Caco-2 (cell line): ENCODE measurements around the gene HOXB3. TPM values are rescaled to one million over a fixed set of nuclear protein-coding genes. Genes with fewer than 3 reads are reported as not detected.

Experiments
- BruUV-seq: library from RNA; stranded (reverse); fragments of 400-500 nt; replicated peaks from 2 replicates; lab custom pipeline; 2021; lab: Mats Ljungman, UMichigan
- CTCF ChIA-PET: fragments of 300-600 bp; sonication (Branson Sonifier 250); formaldehyde crosslinking; loops from one replicate; lab custom pipeline; 2022; ENCODE audit warnings: antibody characterized with exemption; lab: Charles Lee
- POLR2A ChIA-PET: fragments of 300-600 bp; sonication (Branson Sonifier 250); formaldehyde crosslinking; loops from one replicate; lab custom pipeline; 2022; ENCODE audit warnings: antibody characterized with exemption; lab: Charles Lee
- DNase-seq, 2 experiments: peaks; one replicate each; pipeline versions ENCODE4 v3.0.0 to v3.0.0-alpha.2; 2020 to 2022
- H3K27me3 ChIP-seq: replicated peaks from 2 replicates; pipeline ENCODE4 v1.6.0; 2011; ENCODE audit warnings: low read length; ENCODE audit not compliant: control insufficient read depth, insufficient read depth
- H3K36me3 ChIP-seq: 2 replicates; pipeline ENCODE4 v1.5.1; 2011; ENCODE audit warnings: low read length; ENCODE audit not compliant: control insufficient read depth, insufficient read depth
- H3K4me1 ChIP-seq: fragments of 250-450 bp; sonication (Bioruptor Pico); 2 replicates; pipeline ENCODE4 v1.5.1; 2020; ENCODE audit warnings: mild to moderate bottlenecking
- H3K4me3 ChIP-seq: 2 replicates; pipeline ENCODE4 v1.5.1; 2011; ENCODE audit warnings: low read depth, mild to moderate bottlenecking, control low read depth, low read length
- H3K9me3 ChIP-seq: fragments of 250-450 bp; sonication (Bioruptor Pico); 2 replicates; pipeline ENCODE4 v1.5.1; 2020; ENCODE audit warnings: mild to moderate bottlenecking, moderate library complexity
- H3K27ac Mint-ChIP-seq: one replicate; pipeline ENCODE4 v1.8.0; 2022; ENCODE audit warnings: mixed read lengths; ENCODE audit not compliant: unreplicated experiment
- H3K27me3 Mint-ChIP-seq: one replicate; pipeline ENCODE4 v1.8.0; 2022; ENCODE audit warnings: mixed read lengths; ENCODE audit not compliant: insufficient read depth, unreplicated experiment
- H3K36me3 Mint-ChIP-seq: one replicate; pipeline ENCODE4 v1.8.0; 2022; ENCODE audit warnings: mild to moderate bottlenecking, mixed read lengths; ENCODE audit not compliant: insufficient read depth, unreplicated experiment
- H3K4me1 Mint-ChIP-seq: one replicate; pipeline ENCODE4 v1.8.0; 2022; ENCODE audit warnings: low read depth, mixed read lengths; ENCODE audit not compliant: unreplicated experiment
- H3K4me3 Mint-ChIP-seq: one replicate; pipeline ENCODE4 v1.8.0; 2022; ENCODE audit warnings: mild to moderate bottlenecking, moderate library complexity, mixed read lengths; ENCODE audit not compliant: unreplicated experiment
- H3K9me3 Mint-ChIP-seq: one replicate; pipeline ENCODE4 v1.8.0; 2022; ENCODE audit warnings: mixed read lengths; ENCODE audit not compliant: unreplicated experiment
- CTCF ChIP-seq, 2 experiments: fragments of 200-600 bp in 1 of 2; IDR thresholded peaks; 1 replicate in 1 of 2; 2 replicates in 1 of 2; pipeline versions ENCODE4 v1.5.1 to v1.8.0; 2011 to 2022; ENCODE audit warnings: antibody characterized with exemption in 1 of 2, control low read depth in 1 of 2, inconsistent platforms in 1 of 2, low read depth in 1 of 2, low read length in 1 of 2, mild to moderate bottlenecking in 1 of 2, moderate library complexity in 1 of 2; ENCODE audit not compliant: insufficient read depth in 1 of 2, severe bottlenecking in 1 of 2, unreplicated experiment in 1 of 2
- intact Hi-C: fragments of 100-400 bp; cut with micrococcal nuclease; formaldehyde crosslinking; loops from one replicate; pipeline ENCODE4 v1.10.0; 2022; ENCODE audit not compliant: unreplicated experiment
- total RNA-seq: library from RNA; stranded (reverse); gene quantifications from 2 replicates; pipeline ENCODE4 v1.2.3, GENCODE V29; 2022

The HOXB3 gene
- total RNA-seq, 1 experiment from 2014 or later, result 7.2 TPM

GRCh38 chr17:48587276-48588073, 2.6 kb downstream of the HOXB3 start:
- no peak for TF ChIP-seq CTCF (IDR thresholded peaks at IDR 0.05; ENCODE audit: insufficient read depth in 1 of 2, low read depth in 1 of 2, low read length in 1 of 2, severe bottlenecking in 1 of 2, unreplicated experiment in 1 of 2)
- Mint-ChIP-seq H3K9me3 (no peaks in the 10 kb centered on the region), H3K4me3 (no peak overlapping the region), H3K4me1 (peaks cover 22% of the 10 kb centered on the region), H3K27ac (no peak overlapping the region), H3K36me3 (no peaks in the 10 kb centered on the region), H3K27me3 (peaks cover 37% of the 10 kb centered on the region)
- ChIA-PET POLR2A (no interaction called here), CTCF (interaction anchor here (0.6 to 2.8 kb wide), 9 partner anchors 9 to 252 kb away, joined by 3 to 13 read pairs (median 3); no protein-coding TSS in a partner anchor)
- no peak for DNase-seq
- Histone ChIP-seq H3K36me3 (no peaks in the 10 kb centered on the region), H3K4me3 (no peak overlapping the region), H3K27me3 (peaks cover 12% of the 10 kb centered on the region), H3K9me3 (no peaks in the 10 kb centered on the region), H3K4me1 (peaks cover 21% of the 10 kb centered on the region)
- no TSS peak for BruUV-seq
- intact Hi-C loops, result no loop called here

DNA sequence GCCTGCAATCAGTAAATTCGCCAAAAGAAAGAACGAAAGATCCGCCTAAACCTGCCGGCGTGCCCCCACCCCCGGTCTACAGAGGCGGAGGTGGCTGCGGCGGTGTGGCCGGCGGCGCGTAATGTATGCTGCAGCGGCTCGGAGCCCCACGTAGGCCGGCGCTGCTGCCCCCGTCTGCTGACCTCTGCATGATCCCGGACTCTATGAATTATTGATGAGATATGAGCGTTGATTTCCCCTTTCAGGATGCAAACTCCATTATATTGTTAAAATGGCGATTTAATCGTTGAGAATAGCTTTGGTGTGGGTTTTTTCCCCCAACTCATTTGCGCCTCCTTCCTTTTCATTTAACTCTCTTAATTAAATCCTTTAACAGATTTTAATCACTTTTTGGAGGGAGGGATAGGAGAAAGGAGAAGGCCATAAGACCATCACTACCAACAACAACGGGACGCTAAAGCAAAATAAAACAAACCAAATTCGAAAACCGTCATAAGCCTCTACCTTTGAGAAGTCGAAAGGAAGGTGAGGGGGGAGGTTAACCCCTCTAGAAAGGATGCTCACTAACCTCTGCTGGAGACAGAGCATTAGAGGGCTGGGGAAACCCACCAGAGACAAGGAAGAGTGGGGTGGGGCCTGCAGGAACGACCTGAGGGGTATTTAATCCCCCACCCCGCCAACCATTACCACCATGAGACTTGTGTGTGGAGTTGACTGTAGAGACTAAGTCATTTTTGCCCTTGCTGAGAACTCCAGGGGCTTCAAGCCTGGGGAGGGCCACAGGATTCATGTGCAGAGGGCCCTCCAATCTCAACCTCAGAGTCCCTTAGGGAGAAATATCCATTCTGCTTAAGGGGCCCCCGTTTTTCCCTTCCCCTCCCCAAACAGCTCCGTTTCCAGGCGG, 3.4 kb downstream of the HOXB3 start:
- no peak for DNase-seq
- Mint-ChIP-seq H3K36me3 (no peaks in the 10 kb centered on the region), H3K27me3 (peaks cover 37% of the 10 kb centered on the region), H3K4me1 (peaks cover 22% of the 10 kb centered on the region), H3K27ac (no peak overlapping the region), H3K9me3 (no peaks in the 10 kb centered on the region), H3K4me3 (no peak overlapping the region)
- Histone ChIP-seq H3K36me3 (no peaks in the 10 kb centered on the region), H3K4me1 (peaks cover 21% of the 10 kb centered on the region), H3K9me3 (no peaks in the 10 kb centered on the region), H3K27me3 (peaks cover 12% of the 10 kb centered on the region), H3K4me3 (no peak overlapping the region)
- ChIA-PET POLR2A (no interaction called here), CTCF (interaction anchor here (0.6 to 2.8 kb wide), 4 partner anchors 15 to 86 kb away, joined by 3 to 13 read pairs (median 6); no protein-coding TSS in a partner anchor)
- intact Hi-C loops, result no loop called here
- no TSS peak for BruUV-seq
- TF ChIP-seq CTCF (IDR thresholded peaks at IDR 0.05; ENCODE audit: insufficient read depth in 1 of 2, low read depth in 1 of 2, low read length in 1 of 2, severe bottlenecking in 1 of 2, unreplicated experiment in 1 of 2), result no peak

GRCh38 chr17:48584223-48584741, 5.8 kb downstream of the HOXB3 start:
- no peak for DNase-seq

More at GRCh38 chr17:48584223-48584741, 5.8 kb downstream of the HOXB3 start:
- TF ChIP-seq CTCF (IDR thresholded peaks at IDR 0.05; ENCODE audit: insufficient read depth in 1 of 2, low read depth in 1 of 2, low read length in 1 of 2, severe bottlenecking in 1 of 2, unreplicated experiment in 1 of 2), result no peak
- CTCF ChIA-PET, result interaction anchor here (1.0 kb wide), 2 partner anchors 91 to 110 kb away, joined by 3 to 6 read pairs; no protein-coding TSS in a partner anchor
- Mint-ChIP-seq H3K36me3 (no peaks in the 10 kb centered on the region), H3K4me1 (peaks cover 40% of the 10 kb centered on the region), H3K4me3 (no peak overlapping the region), H3K27me3 (peaks cover 40% of the 10 kb centered on the region), H3K27ac (no peak overlapping the region), H3K9me3 (no peaks in the 10 kb centered on the region)
- Histone ChIP-seq H3K36me3 (no peaks in the 10 kb centered on the region), H3K9me3 (no peaks in the 10 kb centered on the region), H3K27me3 (peaks cover 14% of the 10 kb centered on the region), H3K4me1 (peaks cover 28% of the 10 kb centered on the region), H3K4me3 (no peak overlapping the region)
- POLR2A ChIA-PET, result no interaction called here
- no TSS peak for BruUV-seq
- intact Hi-C loops, result no loop called here
